SH-SY5Y (cell line): ENCODE data around the gene NOL9.

Experiments used
- GATA2 ChIP-seq: IDR thresholded peaks from 2 replicates; pipeline ENCODE4 v1.6.1; 2011; ENCODE audit warnings: mild to moderate bottlenecking, low read depth, low read length
- GATA3 ChIP-seq: IDR thresholded peaks from 2 replicates; pipeline ENCODE4 v1.6.1; 2011; ENCODE audit warnings: low read depth, mild to moderate bottlenecking, low read length, moderate library complexity

- TF ChIP-seq GATA2 = no peak
- TF ChIP-seq GATA3 = no peak
Measured at GRCh38 chr1:6513320-6513801, 41.0 kb downstream of the NOL9 start.
